Mammary epithelial cell (primary cell): Measurements from ENCODE around the gene SMYD4.

ENCODE experiments used
- CTCF ChIP-seq, 2 donors: IDR thresholded peaks in 1 of 2; conservative IDR thresholded peaks in 1 of 2; 2 replicates each; pipeline ENCODE4 v1.5.1; 2011 to 2012; ENCODE audit warnings: inconsistent platforms in 2 of 2, low read length in 2 of 2, mild to moderate bottlenecking in 2 of 2, control low read depth in 1 of 2, low read depth in 1 of 2; ENCODE audit not compliant: insufficient read depth in 1 of 2; ENCODE audit errors: extremely low read depth in 1 of 2
- EZH2 ChIP-seq: IDR thresholded peaks from 2 replicates; pipeline ENCODE4 v1.6.1; 2012; ENCODE audit warnings: low read length, inconsistent platforms, borderline replicate concordance

- TF ChIP-seq CTCF (conservative IDR thresholded peaks at IDR 0.05 in 1 of 2, IDR thresholded peaks at IDR 0.05 in 1 of 2; ENCODE audit: extremely low read depth in 1 of 2, insufficient read depth in 1 of 2, low read depth in 1 of 2, low read length in 2 of 2) (no peak), EZH2 (no peak)
Measured at GRCh38 chr17:1797323-1797722, 32.4 kb downstream of the SMYD4 start.
